ENCODE measurements around the gene RNU5B-1.
"Not testable (repeated sequence)": the region's sequence is repeated elsewhere in the genome, so short reads cannot be mapped to it uniquely, and the experiment has no call there.

Gene RNU5B-1

DNA sequence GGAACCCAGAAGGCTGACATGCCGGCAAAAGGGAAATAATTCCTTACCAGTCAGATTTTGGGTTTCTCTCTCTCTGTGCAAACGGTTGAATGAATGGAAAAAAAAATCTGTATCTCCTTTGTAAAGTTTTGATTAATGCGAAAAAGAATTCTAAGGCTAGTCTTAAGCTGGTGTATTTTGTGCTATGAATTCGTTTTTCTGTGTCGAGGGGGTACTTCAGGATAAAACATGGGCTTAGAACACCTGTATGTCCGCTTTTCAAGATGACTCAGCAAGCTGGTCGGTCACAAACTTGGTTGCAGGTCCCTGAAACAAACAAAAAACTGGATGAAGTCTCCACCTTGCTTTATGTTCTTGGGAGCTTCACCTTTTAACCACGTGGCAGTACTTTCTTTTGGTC lies 44.9 kb downstream of the RNU5B-1 start:
- H3K9ac ChIP-seq (ENCODE audit: low read length): no peak overlapping the region
- no peaks in the 10 kb centered on the region for H3K36me3 ChIP-seq (ENCODE audit: low read length)
- H3K27me3 ChIP-seq (ENCODE audit: low read length): no peaks in the 10 kb centered on the region
- H3K9me2 ChIP-seq (replicated peaks; ENCODE audit: insufficient read depth, low read length): no peaks in the 10 kb centered on the region
- peaks cover 13% of the 10 kb centered on the region; the same call in 1 of the 2 replicates for H3K9me3 ChIP-seq (ENCODE audit: insufficient read depth, low read length)
- TF ChIP-seq EZH2phosphoT487 (conservative IDR thresholded peaks at IDR 0.05; ENCODE audit: low read length): no peak
- TF ChIP-seq, protein P1, sequence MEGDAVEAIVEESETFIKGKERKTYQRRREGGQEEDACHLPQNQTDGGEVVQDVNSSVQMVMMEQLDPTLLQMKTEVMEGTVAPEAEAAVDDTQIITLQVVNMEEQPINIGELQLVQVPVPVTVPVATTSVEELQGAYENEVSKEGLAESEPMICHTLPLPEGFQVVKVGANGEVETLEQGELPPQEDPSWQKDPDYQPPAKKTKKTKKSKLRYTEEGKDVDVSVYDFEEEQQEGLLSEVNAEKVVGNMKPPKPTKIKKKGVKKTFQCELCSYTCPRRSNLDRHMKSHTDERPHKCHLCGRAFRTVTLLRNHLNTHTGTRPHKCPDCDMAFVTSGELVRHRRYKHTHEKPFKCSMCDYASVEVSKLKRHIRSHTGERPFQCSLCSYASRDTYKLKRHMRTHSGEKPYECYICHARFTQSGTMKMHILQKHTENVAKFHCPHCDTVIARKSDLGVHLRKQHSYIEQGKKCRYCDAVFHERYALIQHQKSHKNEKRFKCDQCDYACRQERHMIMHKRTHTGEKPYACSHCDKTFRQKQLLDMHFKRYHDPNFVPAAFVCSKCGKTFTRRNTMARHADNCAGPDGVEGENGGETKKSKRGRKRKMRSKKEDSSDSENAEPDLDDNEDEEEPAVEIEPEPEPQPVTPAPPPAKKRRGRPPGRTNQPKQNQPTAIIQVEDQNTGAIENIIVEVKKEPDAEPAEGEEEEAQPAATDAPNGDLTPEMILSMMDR (IDR thresholded peaks at IDR 0.05; ENCODE audit: insufficient read depth, low read length, poor library complexity, severe bottlenecking): no peak
- H3K79me2 ChIP-seq (ENCODE audit: insufficient read depth, low read length): no peaks in the 10 kb centered on the region
- no peak overlapping the region for H3K27ac ChIP-seq (ENCODE audit: low read depth, low read length)
- no peaks in the 10 kb centered on the region for H4K20me1 ChIP-seq (ENCODE audit: low read depth, low read length)
- no peak overlapping the region for H2AFZ ChIP-seq (ENCODE audit: low read depth, low read length, severe bottlenecking)
- H3K4me3 ChIP-seq (ENCODE audit: insufficient read depth, low read length, poor library complexity, severe bottlenecking): no peak overlapping the region
- no peak overlapping the region for H3K4me2 ChIP-seq (ENCODE audit: low read depth, low read length, poor library complexity, severe bottlenecking)
- H3F3A ChIP-seq (ENCODE audit: insufficient read depth): no peaks in the 10 kb centered on the region

DNA sequence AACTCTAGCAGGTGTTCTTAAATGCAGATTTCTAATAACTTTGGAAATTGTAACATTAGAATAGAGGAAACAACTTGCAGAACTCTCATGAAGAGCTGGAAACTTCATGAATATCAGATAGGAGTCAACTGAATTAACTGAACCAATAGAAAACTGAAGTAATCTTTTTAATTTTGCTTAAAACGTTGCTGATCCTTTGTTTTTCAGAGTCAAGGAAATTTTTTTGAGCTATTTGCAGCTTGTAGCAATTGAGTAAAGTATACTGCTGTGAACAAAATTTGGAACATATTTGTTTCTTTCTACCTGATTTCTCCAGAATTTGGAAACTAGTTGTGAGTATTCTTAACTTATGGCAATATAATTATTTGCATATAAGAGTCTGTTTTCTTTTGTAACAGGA lies 47.5 kb downstream of the RNU5B-1 start:
- H3K27ac ChIP-seq (ENCODE audit: low read depth, low read length); H3K4me2 ChIP-seq (ENCODE audit: low read depth, low read length, poor library complexity, severe bottlenecking); H4K20me1 ChIP-seq (ENCODE audit: low read depth, low read length); H2AFZ ChIP-seq (ENCODE audit: low read depth, low read length, severe bottlenecking); H3K4me3 ChIP-seq (ENCODE audit: insufficient read depth, low read length, poor library complexity, severe bottlenecking); H3F3A ChIP-seq (ENCODE audit: insufficient read depth); H3K79me2 ChIP-seq (ENCODE audit: insufficient read depth, low read length); H3K9ac ChIP-seq (ENCODE audit: low read length); H3K36me3 ChIP-seq (ENCODE audit: low read length); H3K9me2 ChIP-seq (replicated peaks; ENCODE audit: insufficient read depth, low read length); H3K27me3 ChIP-seq (ENCODE audit: low read length): not testable (repeated sequence)
- H3K9me3 ChIP-seq (ENCODE audit: insufficient read depth, low read length): peaks cover 13% of the 10 kb centered on the region; the same call in 1 of the 2 replicates

Data from SU-DHL-6 (cell line).